Stimulated activated CD8-positive, alpha-beta memory T cell treated with anti-CD3 and anti-CD28 coated beads, Interleukin-4, amount 100 ng/mL, for 48 hours (primary cell): ENCODE data around the gene FBP1.
A peak's percentile ranks its signal among the peaks of the same experiment; 100 is the strongest.

ENCODE experiments used
- DNase-seq: peaks from one replicate; pipeline ENCODE4 v3.0.0-alpha.2; 2020

FBP1 gene

DNA sequence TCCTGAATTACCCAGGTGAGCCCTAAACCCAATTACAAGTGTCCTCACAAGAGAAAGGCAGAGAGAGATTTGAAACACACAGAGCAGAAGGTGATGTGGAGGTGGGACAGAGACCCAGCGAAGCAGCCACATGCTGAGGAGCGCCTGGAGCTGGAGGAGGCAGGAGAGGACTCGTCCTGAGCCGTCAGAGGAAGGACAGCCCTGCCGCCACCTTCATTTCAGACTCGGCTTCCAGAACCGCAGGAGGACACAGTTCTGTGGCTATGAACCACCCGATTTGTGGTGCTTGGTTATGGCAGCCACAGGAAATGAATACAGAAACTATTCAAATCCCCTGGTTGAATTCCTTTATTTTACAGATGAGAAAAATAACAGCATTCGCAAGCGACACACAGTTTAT lies 16.4 kb upstream of the FBP1 start:
- no peak for DNase-seq

DNA sequence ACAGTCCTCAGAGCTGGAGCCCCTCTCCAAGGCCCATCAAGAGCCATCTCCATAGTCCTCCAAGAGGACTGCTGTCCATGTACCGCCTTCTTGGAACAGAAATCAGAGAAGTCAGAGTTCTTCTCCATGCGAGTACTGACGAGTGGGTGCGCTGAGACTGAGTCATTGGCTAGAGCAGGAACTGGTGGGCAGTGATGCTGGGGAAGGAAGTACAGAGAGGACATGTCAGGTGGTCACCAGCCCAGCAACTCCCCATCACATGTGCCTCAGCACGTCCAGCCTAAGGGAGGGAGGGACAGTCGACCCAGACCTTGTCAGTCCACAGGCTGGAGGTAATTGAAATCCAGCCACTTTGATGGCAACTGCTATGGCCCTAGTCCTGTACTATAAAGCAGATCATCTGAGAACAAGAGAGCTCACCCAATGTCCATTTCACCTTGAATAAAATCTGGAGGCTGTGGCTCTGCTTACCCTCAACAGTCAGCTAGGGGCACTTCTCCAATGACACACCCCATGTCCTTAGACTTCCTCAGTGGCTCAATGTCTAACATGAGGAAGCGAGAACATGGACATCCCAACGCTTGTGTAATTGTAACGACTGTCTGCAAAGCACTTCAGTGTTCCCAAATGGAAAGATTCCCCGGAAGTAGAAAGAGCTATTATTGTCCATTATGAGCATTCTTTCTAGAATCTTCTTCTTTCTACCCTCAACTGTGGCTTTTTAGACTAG lies 15.0 kb upstream of the FBP1 start:
- no peak for DNase-seq

- DNase-seq: no peak
Measured at GRCh38 chr9:94650949-94651348, 11.6 kb upstream of the FBP1 start.

DNA sequence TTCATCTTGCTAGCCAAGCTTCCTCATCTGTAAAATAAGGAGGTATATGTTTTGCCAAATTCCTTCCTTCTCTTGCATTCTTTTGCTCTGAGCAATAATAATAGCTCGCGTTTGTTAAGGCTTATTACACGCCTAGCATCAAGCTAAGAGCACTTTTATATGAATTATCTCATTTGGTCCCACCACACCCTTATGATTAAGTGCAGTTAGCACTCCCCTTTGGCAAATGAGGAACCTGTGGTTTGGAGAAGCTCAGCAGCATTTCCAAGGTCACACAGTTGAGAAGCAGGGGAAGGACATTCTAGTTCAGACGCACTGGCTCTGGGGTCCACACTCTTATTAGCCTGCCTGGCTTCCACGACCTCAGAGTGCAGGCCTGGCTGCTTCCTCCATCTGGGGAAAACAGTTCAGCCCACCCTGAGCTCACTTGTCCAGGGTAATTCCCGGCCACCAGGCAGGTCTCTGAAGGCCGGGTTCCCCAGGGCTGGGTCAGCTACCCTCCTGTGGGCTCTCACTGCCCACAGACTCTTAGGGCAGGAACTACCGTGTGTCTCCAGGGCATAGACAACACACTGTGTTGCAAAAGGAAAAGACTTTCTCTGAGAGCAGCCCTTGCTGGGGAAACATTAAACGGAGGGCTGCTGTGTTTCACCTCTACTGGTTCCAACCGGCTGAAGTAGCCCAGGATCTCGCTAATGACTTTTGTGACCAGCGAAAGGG lies 9.9 kb upstream of the FBP1 start:
- DNase-seq: no peak

GRCh38 chr9:94648185-94648584 lies 8.9 kb upstream of the FBP1 start:
- DNase-seq: no peak

DNA sequence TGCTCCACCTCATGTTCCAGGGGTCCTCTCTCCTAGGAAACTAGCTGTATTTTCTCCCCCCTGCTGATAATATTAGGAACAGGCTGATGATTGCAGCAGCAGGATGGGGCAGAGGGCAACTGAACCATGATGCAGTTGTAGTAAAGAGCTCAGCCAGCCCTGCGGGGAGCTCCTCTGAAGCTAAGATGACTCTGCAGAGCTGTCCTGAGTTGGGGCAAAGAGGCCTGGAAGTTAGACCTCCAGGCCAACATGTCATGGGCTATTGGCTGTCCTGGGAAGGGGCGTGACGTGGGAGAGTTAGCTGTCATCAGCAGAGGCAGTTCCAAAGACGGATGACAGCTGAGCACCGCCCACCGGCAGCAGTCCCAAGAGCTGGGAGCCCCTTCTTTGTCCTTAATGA lies 6.6 kb upstream of the FBP1 start:
- no peak for DNase-seq

DNA sequence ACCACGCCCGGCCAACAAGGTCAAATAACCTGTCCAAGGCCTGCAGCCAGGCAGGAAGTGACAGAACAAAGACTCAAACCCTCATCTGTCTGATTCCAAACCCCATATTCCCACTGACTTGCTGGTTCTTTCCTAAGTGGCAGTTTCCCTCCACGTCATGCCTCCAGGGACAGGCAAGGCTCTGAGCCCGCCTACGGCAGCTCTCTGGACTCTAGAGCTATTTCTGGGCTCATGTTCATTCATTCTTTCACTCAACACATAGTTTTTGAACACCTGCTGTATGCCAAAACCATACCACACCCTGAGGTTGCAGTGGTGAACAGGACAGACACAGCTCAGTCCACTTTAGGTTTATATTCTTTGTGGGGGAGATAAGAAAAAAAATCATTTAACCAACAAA lies 5.2 kb upstream of the FBP1 start:
- DNase-seq: no peak

- no peak for DNase-seq
Measured at GRCh38 chr9:94643741-94644140, 4.4 kb upstream of the FBP1 start.

- DNase-seq: no peak
Measured at GRCh38 chr9:94643176-94643575, 3.9 kb upstream of the FBP1 start.

GRCh38 chr9:94642501-94642900 lies 3.2 kb upstream of the FBP1 start:
- DNase-seq: no peak

GRCh38 chr9:94639999-94640376 lies 670 bp upstream of the FBP1 start:
- no peak for DNase-seq

DNA sequence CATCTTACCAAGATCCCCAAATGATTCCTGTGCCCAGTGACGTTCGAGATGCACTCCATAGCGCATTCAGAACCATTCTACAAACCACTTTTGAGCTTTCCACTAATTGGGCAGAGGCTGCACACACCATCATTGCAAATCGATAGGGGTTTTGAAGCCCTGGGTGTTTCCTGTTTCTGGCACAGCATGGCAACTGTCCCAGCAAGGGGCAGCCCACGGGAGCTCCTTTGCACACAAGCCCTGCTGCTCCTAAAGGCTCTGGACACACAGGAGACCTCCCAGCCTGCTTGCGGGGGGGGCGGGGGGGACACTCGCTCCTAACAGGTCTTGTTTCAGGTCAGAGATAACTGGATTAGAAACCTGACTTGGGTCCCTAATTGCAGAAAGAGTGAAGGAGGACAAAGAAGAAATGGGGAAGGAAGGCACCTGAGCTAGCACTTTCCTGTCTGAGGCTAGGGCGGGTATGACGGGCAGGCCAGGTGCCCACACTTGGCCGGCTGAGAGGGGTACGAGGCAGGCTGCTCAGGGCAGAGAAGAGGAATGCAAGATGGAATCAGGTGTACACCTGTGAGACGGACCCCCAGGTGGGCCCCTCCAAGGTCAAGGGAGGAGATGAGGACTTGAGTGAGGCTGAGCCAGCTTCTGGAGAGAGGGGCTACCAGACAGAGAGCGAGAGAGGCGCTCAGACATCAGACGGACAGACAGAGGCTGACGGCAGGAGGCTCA lies 820 bp downstream of the FBP1 start:
- no peak for DNase-seq

DNA sequence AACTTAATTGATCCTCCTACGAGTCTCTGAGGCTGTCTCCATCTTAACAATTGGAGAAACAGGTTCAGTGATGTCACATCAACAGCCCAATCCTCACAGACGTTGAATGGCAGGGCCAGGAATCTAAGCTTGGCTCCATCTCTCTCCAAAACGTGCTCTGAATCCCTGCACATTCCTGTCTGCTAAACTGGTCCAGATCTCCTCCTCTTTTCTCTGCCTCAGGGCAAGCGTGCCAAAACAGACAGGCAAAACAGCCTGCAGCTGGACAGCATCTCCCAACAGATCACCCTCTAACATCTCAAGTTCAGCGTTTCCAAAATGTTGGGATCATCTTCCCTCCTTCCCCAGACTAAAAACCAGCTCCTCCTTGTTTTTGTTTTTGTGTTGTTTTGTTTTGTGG lies 6.6 kb downstream of the FBP1 start:
- DNase-seq: no peak

- DNase-seq: no peak
Measured at GRCh38 chr9:94631599-94631998, 7.7 kb downstream of the FBP1 start.

GRCh38 chr9:94630833-94631232 lies 8.5 kb downstream of the FBP1 start:
- DNase-seq: no peak

GRCh38 chr9:94630281-94630680 lies 9.0 kb downstream of the FBP1 start:
- DNase-seq: no peak

- no peak for DNase-seq
Measured at GRCh38 chr9:94627287-94627686, 12.0 kb downstream of the FBP1 start.

DNA sequence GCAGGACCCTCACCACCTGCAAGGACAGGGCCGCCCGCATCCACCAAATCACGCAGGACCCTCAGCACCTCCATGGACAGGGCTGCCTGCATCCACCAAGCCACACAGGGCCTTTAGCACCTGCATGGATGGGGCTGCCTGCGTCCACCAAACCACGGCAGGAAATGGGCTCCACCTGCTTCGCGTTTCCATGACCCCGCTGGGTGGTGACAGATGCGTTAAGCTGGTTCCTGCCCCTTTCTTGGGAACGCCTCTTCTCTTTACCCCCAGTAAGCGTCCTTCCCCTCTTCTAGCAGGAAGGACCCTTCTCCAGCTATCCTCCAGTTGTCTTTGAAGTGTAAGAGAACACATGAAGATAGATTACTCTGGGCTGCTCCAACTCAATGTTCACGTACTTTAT lies 13.5 kb downstream of the FBP1 start:
- DNase-seq: no peak

DNA sequence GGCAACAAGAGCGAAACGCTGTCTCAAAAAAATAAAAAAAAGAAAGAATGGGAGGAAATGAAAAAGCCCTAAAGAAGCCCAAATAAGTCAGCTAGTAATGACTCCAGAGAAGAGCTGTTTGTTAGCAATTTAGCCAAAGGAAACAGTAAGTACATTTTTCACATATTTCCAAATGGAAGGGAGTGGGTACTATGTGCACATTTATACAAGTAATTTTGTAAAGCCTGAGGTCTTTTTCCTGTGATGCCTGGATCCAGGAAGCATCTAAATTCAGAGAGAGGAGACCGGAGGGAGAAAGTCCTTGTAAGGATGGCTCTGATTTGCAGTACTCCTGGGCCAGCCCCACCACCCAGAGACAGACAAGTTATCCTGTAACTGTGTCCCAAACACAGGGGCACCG lies 14.7 kb downstream of the FBP1 start:
- no peak for DNase-seq

DNA sequence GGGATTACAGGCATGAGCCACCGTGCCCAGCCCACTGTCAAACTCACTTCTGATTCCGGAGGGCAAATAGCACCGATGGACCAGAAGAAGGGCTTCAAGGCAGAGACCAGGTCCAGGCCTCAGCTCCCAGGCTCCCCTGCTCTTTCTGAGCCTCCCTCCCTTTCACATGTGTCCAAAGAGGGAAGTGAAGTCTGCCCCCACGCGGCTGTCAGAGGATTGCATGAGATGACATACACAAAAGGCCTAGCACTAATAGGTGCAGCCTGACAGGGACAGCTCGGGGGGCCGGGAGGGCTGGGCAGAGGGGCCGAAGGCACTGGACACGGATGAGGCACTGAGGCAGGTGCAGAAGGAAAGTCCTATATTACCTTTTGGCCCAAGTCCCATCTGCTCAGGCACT lies 16.1 kb downstream of the FBP1 start:
- DNase-seq: peak; percentile 61

DNA sequence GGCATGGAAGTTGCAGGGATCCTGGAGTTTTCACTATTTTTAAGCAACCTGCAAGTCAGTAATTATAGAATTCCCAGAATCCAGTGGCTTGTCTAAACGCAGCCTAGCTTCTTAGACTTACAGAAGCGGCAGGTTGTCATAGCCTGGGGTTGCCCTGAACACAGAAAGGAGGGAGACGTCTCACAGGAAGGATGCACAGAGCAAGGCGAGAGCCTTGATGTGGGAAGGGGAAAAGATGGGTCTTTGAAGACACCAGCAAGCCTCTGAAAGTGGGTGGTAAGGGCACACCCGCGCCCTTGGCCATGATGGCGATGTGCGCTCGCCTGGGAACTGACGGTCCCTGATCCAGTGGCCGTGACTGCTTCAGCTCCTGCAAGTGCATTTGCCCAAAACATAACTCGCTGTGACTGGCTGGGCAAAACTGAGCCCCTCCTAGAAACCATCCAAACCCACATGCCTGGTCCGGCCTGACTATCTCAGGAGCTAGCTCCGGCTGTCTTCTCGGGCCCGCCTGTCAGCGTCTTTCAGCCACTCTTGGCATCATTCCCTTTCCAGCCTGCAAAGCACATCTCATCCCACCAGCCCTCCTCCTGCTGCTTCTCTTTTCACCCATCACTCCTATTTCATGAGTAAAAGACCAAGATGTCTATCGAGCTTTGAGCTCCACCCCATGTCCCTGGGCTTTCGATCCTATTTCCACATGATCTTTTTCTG lies 17.1 kb downstream of the FBP1 start:
- no peak for DNase-seq

- DNase-seq: no peak
Measured at GRCh38 chr9:94619026-94619425, 20.3 kb downstream of the FBP1 start.

- no peak for DNase-seq
Measured at GRCh38 chr9:94613003-94613402, 26.3 kb downstream of the FBP1 start.

DNA sequence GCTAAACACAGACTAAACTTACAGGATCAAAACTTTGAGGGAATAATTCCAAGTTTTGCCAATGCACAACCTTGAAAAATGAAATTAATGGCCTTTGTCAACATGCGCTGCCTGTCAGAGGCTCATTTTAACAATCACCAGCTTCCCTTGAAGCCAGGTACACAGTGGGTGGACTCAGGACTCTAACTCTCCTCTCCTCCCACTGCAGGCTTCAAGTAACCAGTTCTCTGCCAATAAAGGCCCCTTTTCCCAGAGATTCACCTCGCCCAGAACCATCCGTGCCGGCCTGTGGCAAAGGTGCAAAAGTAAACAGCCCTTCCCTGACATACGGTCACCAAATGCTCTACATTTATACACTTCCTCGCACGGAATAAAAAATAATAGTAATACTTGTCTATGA lies 27.2 kb downstream of the FBP1 start:
- DNase-seq: no peak
